Body of pancreas (tissue), 4 donors: Measurements from ENCODE around the gene SCGB1A1. TPM values are rescaled to one million over a fixed set of nuclear protein-coding genes. Genes with fewer than 3 reads are reported as not detected.

Source experiments
- ATAC-seq: fragments of 150-250 bp; one replicate; pipeline ENCODE4 v1.9.1; 2016
- DNase-seq, 4 donors: peaks; one replicate each; pipeline ENCODE4 v3.0.0-alpha.2; 2019
- H3K27ac ChIP-seq, 4 donors: fragments of 200-600 bp; sonication (generic); 1 replicate in 3 of 4; 2 replicates in 1 of 4; pipeline versions ENCODE4 v1.5.1 to v1.6.1; 2016 to 2019; ENCODE audit warnings: mild to moderate bottlenecking in 1 of 4, mixed read lengths in 1 of 4, moderate library complexity in 1 of 4
- H3K27me3 ChIP-seq, 2 donors: fragments of 200-600 bp; sonication (generic); one replicate each; pipeline ENCODE4 v1.6.0; 2016; ENCODE audit warnings: mild to moderate bottlenecking in 1 of 2
- H3K36me3 ChIP-seq, 2 donors: fragments of 200-600 bp; sonication (generic); replicated peaks in 1 of 2; 2 replicates each; pipeline ENCODE4 v1.5.1; 2016; ENCODE audit warnings: low read depth in 2 of 2; ENCODE audit not compliant: insufficient read depth in 1 of 2
- H3K4me1 ChIP-seq: fragments of 200-600 bp; sonication (generic); one replicate; pipeline ENCODE4 v1.6.0; 2016
- H3K4me3 ChIP-seq, 2 donors: fragments of 200-600 bp; sonication (generic); 1 replicate in 1 of 2; 2 replicates in 1 of 2; pipeline ENCODE4 v1.5.1; 2016 to 2019
- H3K9me3 ChIP-seq, 3 donors: fragments of 200-600 bp; sonication (generic); 1 replicate in 2 of 3; 2 replicates in 1 of 3; pipeline ENCODE4 v1.5.1; 2016
- POLR2A ChIP-seq, 3 donors: fragments of 450-650 bp; IDR thresholded peaks; one replicate each; pipeline ENCODE4 v1.6.1; 2016; ENCODE audit warnings: antibody characterized with exemption in 3 of 3, mild to moderate bottlenecking in 2 of 3
- WGBS, 2 donors: methylation state at CpG; one replicate each; pipeline ENCODE4 v1.1.5; 2017; 5-methylcytosine and 5-hydroxymethylcytosine counted together
- intact Hi-C: fragments of 100-400 bp; cut with DNase I; formaldehyde crosslinking; loops from one replicate; pipeline ENCODE4 v1.15.1; 2023
- total RNA-seq, 2 donors: library from RNA; depleted of rRNA; stranded (reverse); fragments of >200 nt; gene quantifications; one replicate each; pipeline ENCODE4 v1.1.0, GENCODE V29; 2016
- TF ChIP-seq, protein P1 (sequence below), 7 experiments: fragments of 450-650 bp in 4 of 7; fragments of 200-600 bp in 3 of 7; sonication (generic) in 3 of 7; IDR thresholded peaks; one replicate each; pipeline ENCODE4 v1.5.1; 2016 to 2019; ENCODE audit warnings: antibody characterized with exemption in 7 of 7

Gene SCGB1A1
- total RNA-seq, 2 donors from 2014 or later: not detected

DNA sequence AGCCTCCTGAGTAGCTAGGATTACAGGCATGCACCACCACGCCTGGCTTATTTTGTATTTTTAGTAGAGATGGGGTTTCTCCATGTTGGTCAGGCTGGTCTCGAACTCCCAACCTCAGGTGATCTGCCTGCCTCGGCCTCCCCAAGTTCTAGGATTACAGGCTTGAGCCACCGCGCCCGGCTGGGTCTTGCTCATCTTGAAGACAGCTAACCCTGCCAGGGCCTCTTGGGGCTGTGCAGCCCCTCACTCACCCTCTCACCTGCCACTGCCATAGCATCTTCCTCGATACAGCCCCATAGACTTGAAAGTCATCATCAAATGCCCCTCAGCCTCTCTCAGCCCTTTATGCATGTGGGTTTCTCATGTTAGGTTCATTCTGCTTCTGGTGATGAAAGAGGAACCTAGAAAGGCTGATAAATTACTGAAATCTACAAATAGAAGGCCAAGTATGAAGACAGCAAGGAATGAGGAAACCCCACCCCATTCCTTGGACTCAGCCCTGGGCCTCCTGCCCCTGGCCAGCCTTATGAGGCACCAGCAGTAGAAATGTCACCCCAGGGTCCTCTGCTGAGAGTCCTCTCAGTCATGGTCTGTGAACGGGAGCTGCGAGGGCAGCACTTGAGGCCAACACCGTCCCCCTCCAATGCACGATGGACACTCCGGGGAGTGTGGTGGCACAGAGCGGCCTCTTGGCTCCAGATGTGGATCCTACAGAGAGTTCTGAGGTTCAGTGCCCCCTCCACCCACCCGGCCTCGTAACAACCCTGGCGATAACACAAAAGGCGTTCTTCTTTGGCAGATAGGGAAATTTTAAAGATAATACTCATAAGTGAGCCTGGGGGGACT lies 24.8 kb downstream of the SCGB1A1 start:
- intact Hi-C loops: no loop called here
- Histone ChIP-seq H3K9me3 (no peaks in the 10 kb centered on the region), H3K27me3 (no peaks in the 10 kb centered on the region), H3K4me3 (no peak overlapping the region), H3K36me3 (no peaks in the 10 kb centered on the region), H3K4me1 (peaks cover 13% of the 10 kb centered on the region), H3K27ac (peak overlapping the region in 3 of 4 donors; percentile 22 to 70 (median 41))
- ATAC-seq (peak; percentile 21), DNase-seq (peak in 1 of 4 donors; percentile 38)
- TF ChIP-seq, protein P1, sequence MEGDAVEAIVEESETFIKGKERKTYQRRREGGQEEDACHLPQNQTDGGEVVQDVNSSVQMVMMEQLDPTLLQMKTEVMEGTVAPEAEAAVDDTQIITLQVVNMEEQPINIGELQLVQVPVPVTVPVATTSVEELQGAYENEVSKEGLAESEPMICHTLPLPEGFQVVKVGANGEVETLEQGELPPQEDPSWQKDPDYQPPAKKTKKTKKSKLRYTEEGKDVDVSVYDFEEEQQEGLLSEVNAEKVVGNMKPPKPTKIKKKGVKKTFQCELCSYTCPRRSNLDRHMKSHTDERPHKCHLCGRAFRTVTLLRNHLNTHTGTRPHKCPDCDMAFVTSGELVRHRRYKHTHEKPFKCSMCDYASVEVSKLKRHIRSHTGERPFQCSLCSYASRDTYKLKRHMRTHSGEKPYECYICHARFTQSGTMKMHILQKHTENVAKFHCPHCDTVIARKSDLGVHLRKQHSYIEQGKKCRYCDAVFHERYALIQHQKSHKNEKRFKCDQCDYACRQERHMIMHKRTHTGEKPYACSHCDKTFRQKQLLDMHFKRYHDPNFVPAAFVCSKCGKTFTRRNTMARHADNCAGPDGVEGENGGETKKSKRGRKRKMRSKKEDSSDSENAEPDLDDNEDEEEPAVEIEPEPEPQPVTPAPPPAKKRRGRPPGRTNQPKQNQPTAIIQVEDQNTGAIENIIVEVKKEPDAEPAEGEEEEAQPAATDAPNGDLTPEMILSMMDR (IDR thresholded peaks at IDR 0.05): no peak
- TF ChIP-seq POLR2A (IDR thresholded peaks at IDR 0.05): no peak
- 76 to 95% methylated on average over 12 to 17 of the region's 17 CpGs for WGBS, 2 donors

DNA sequence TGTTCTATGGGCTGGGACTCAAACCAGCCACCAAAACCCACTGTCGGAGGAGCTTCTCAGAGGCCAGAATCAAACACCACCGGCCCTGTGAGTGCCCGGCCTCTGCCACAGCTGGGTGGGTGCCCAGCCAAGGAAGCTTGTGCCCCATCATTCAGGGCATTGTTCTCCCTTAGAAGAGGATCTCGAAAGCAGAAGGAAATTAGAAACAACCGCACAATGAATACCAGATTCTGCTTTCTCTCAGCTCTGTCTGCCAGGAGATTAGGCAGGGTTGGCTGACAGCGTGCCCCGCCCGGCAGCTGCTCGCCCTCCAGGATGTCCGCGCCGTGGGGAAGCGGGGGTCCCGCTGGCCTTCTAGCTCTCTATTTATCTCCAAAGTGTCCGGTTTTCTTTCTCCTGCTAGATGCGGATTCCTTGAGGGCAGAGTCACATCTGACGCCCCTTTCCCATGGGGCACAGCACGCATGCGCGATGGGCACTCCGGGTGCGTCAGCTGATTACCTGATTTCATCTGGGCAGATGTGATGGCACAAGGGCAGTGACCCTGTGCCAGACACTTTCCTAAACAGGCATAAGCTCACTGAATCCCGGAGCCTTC lies 25.5 kb downstream of the SCGB1A1 start:
- Histone ChIP-seq H3K36me3 (no peaks in the 10 kb centered on the region), H3K4me1 (peaks cover 16% of the 10 kb centered on the region), H3K27me3 (no peaks in the 10 kb centered on the region), H3K4me3 (no peak overlapping the region), H3K9me3 (no peaks in the 10 kb centered on the region), H3K27ac (peak overlapping the region in 3 of 4 donors; percentile 22 to 70 (median 41))
- DNase-seq: peak in 3 of 4 donors; percentile 26 to 34 (median 34)
- WGBS, 2 donors: 31 to 48% methylated on average over 16 to 23 of the region's 23 CpGs
- no peak for TF ChIP-seq POLR2A (IDR thresholded peaks at IDR 0.05)
- intact Hi-C loops: no loop called here
- no peak for ATAC-seq

DNA sequence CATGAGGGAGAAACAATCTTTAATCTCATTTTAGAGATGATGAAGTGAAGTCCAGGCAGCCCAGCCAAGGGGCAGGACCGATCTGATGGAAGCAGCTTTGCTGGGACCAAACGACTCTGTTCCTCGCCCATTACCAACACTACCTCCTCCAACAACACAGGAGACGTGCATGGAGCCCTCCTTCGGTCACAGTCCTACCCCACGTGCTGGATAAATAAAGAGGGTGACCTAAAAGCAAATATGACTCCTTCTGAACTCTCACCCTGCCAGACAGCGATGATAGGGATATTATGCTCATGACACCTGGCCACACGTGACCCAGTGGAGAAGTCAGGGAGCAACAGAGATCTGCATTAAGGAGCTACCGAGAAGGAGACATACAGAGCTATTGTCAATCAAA lies 26.0 kb downstream of the SCGB1A1 start:
- intact Hi-C loops: no loop called here
- peak; percentile 15 for ATAC-seq
- 17 to 31% methylated on average over 9 of the region's 9 CpGs for WGBS, 2 donors
- no peak for DNase-seq
- H3K27me3 ChIP-seq: no peaks in the 10 kb centered on the region
- H3K9me3 ChIP-seq: no peaks in the 10 kb centered on the region
- H3K27ac ChIP-seq: peak overlapping the region in 3 of 4 donors; percentile 22 to 70 (median 41)
- no peak for TF ChIP-seq POLR2A (IDR thresholded peaks at IDR 0.05)
- TF ChIP-seq, protein P1 (IDR thresholded peaks at IDR 0.05): no peak
- no peak overlapping the region for H3K4me3 ChIP-seq
- no peaks in the 10 kb centered on the region for H3K36me3 ChIP-seq
- peaks cover 19% of the 10 kb centered on the region for H3K4me1 ChIP-seq

DNA sequence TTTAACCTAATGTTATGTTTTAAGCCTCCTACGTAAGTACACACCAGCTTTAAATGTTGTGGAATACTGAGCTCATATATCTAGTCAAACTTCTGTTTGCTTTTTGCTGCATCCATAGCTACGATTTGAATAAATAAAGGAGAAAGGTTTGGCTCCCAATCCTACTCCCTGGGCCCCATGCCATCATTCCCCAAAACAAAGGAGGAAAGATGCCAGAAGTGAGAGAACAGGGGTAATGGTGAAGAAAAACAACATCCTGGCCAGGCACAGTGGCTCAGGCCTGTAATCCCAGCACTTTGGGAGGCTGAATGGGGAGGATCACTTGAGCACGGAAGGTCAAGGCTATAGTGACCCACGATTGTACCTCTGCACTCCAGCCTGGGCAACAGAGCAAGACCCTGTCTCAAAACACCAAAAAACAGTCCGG lies 26.5 kb downstream of the SCGB1A1 start:
- peak; percentile 49 for ATAC-seq
- peak overlapping the region in 3 of 4 donors; percentile 22 to 70 (median 41) for H3K27ac ChIP-seq
- no peak overlapping the region for H3K4me3 ChIP-seq
- peak in 3 of 4 donors; percentile 24 to 45 (median 33) for DNase-seq
- no peak for TF ChIP-seq POLR2A (IDR thresholded peaks at IDR 0.05)
- TF ChIP-seq, protein P1 (IDR thresholded peaks at IDR 0.05): no peak
- intact Hi-C loops: no loop called here
- H3K27me3 ChIP-seq: no peaks in the 10 kb centered on the region
- no peaks in the 10 kb centered on the region for H3K9me3 ChIP-seq
- H3K36me3 ChIP-seq: no peaks in the 10 kb centered on the region
- peaks cover 19% of the 10 kb centered on the region for H3K4me1 ChIP-seq
- 46 to 51% methylated on average over 5 of the region's 5 CpGs for WGBS, 2 donors

DNA sequence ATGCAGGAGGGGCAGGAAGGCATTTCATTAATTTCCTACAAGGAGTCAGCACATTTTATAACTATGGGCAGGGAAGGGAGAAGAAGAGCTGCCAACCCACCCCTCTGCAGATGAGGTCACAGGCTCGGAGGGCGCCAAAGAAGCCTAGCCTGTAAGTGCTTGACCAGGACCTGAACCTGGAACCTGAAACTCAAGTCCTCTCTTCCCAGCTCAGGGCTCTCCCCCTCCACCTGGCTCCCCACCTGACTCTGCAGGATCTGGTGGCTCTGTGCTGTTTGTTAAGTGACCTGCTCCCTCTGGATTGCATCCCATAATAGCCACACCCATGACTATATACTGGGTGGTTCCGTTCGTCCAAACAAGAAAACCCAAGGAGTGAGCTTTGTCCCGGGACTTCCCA lies 27.3 kb downstream of the SCGB1A1 start:
- no peak for TF ChIP-seq POLR2A (IDR thresholded peaks at IDR 0.05)
- TF ChIP-seq, protein P1 (IDR thresholded peaks at IDR 0.05): no peak
- H3K4me3 ChIP-seq: no peak overlapping the region
- WGBS, 2 donors: 64% methylated on average over 5 of the region's 5 CpGs
- H3K4me1 ChIP-seq: peaks cover 19% of the 10 kb centered on the region
- no peaks in the 10 kb centered on the region for H3K36me3 ChIP-seq
- DNase-seq: no peak
- H3K27ac ChIP-seq: no peak overlapping the region
- no peaks in the 10 kb centered on the region for H3K27me3 ChIP-seq
- H3K9me3 ChIP-seq: no peaks in the 10 kb centered on the region
- intact Hi-C loops: no loop called here
- ATAC-seq: no peak
